ENCODE measurements around the gene VWA3B.

VWA3B gene

GRCh38 chr2:98295275-98295674 lies 208.3 kb downstream of the VWA3B start:
- no peak for ATAC-seq
- TF ChIP-seq ZNF70 (CRISPR knock-in tag; IDR thresholded peaks at IDR 0.05) (no peak), ZFP3 (CRISPR knock-in tag; IDR thresholded peaks at IDR 0.05) (no peak), TOX (CRISPR knock-in tag; IDR thresholded peaks at IDR 0.05; ENCODE audit: borderline replicate concordance) (no peak), CSDC2 (CRISPR knock-in tag; IDR thresholded peaks at IDR 0.05) (no peak), SNAI2 (CRISPR knock-in tag; IDR thresholded peaks at IDR 0.05) (no peak), BACH2 (CRISPR knock-in tag; IDR thresholded peaks at IDR 0.05; ENCODE audit: borderline replicate concordance) (no peak), ZNF8 (CRISPR knock-in tag; IDR thresholded peaks at IDR 0.05) (no peak), TCF4 (CRISPR knock-in tag; IDR thresholded peaks at IDR 0.05; ENCODE audit: borderline replicate concordance) (no peak), CREB5 (CRISPR knock-in tag; IDR thresholded peaks at IDR 0.05; ENCODE audit: low read depth) (no peak), ARNTL (CRISPR knock-in tag; IDR thresholded peaks at IDR 0.05; ENCODE audit: borderline replicate concordance, low read depth) (no peak), GLIS3 (CRISPR knock-in tag; IDR thresholded peaks at IDR 0.05) (no peak), ESRRG (CRISPR knock-in tag; IDR thresholded peaks at IDR 0.05) (no peak), POU6F1 (CRISPR knock-in tag; IDR thresholded peaks at IDR 0.05; ENCODE audit: borderline replicate concordance, low read depth) (no peak), PATZ1 (CRISPR knock-in tag; IDR thresholded peaks at IDR 0.05; ENCODE audit: borderline replicate concordance) (no peak), ZNF565 (CRISPR knock-in tag; conservative IDR thresholded peaks at IDR 0.05; ENCODE audit: low read depth) (no peak), ZC3H10 (CRISPR knock-in tag; IDR thresholded peaks at IDR 0.05) (no peak)

- TF ChIP-seq TOX (CRISPR knock-in tag; IDR thresholded peaks at IDR 0.05; ENCODE audit: borderline replicate concordance) = no peak
- no peak for TF ChIP-seq ZFP3 (CRISPR knock-in tag; IDR thresholded peaks at IDR 0.05)
- TF ChIP-seq ESRRG (CRISPR knock-in tag; IDR thresholded peaks at IDR 0.05) = no peak
- no peak for TF ChIP-seq ZFP30 (CRISPR knock-in tag; IDR thresholded peaks at IDR 0.05)
- peak; percentile 71; the same call in 2 of the 3 replicates for ATAC-seq
Observed at GRCh38 chr2:98295721-98296414, 208.9 kb downstream of the VWA3B start.

- no peak for TF ChIP-seq TSHZ2 (CRISPR knock-in tag; IDR thresholded peaks at IDR 0.05)
- TF ChIP-seq ZC3H10 (CRISPR knock-in tag; IDR thresholded peaks at IDR 0.05) = no peak
- no peak for TF ChIP-seq TOX (CRISPR knock-in tag; IDR thresholded peaks at IDR 0.05; ENCODE audit: borderline replicate concordance)
- no peak for TF ChIP-seq SNAI2 (CRISPR knock-in tag; IDR thresholded peaks at IDR 0.05)
- no peak for TF ChIP-seq CSRNP3 (CRISPR knock-in tag; IDR thresholded peaks at IDR 0.05)
- TF ChIP-seq ARNTL (CRISPR knock-in tag; IDR thresholded peaks at IDR 0.05; ENCODE audit: borderline replicate concordance, low read depth) = no peak
- no peak for TF ChIP-seq ESRRG (CRISPR knock-in tag; IDR thresholded peaks at IDR 0.05)
- no peak for TF ChIP-seq CSDC2 (CRISPR knock-in tag; IDR thresholded peaks at IDR 0.05)
- TF ChIP-seq RARB (CRISPR knock-in tag; IDR thresholded peaks at IDR 0.05) = no peak
- no peak for TF ChIP-seq POU6F1 (CRISPR knock-in tag; IDR thresholded peaks at IDR 0.05; ENCODE audit: borderline replicate concordance, low read depth)
- no peak for TF ChIP-seq ZNF565 (CRISPR knock-in tag; conservative IDR thresholded peaks at IDR 0.05; ENCODE audit: low read depth)
- no peak for TF ChIP-seq PPARA (CRISPR knock-in tag; IDR thresholded peaks at IDR 0.05; ENCODE audit: borderline replicate concordance)
- no peak for TF ChIP-seq ISL1 (CRISPR knock-in tag; IDR thresholded peaks at IDR 0.05)
- no peak for TF ChIP-seq GLIS3 (CRISPR knock-in tag; IDR thresholded peaks at IDR 0.05)
- no peak for TF ChIP-seq BACH2 (CRISPR knock-in tag; IDR thresholded peaks at IDR 0.05; ENCODE audit: borderline replicate concordance)
- TF ChIP-seq ZNF8 (CRISPR knock-in tag; IDR thresholded peaks at IDR 0.05) = no peak
- no peak for TF ChIP-seq ZNF70 (CRISPR knock-in tag; IDR thresholded peaks at IDR 0.05)
- TF ChIP-seq CREB5 (CRISPR knock-in tag; IDR thresholded peaks at IDR 0.05; ENCODE audit: low read depth) = no peak
- no peak for TF ChIP-seq ZFP3 (CRISPR knock-in tag; IDR thresholded peaks at IDR 0.05)
- TF ChIP-seq TCF4 (CRISPR knock-in tag; IDR thresholded peaks at IDR 0.05; ENCODE audit: borderline replicate concordance) = no peak
- no peak for ATAC-seq
Observed at GRCh38 chr2:98296440-98296839, 209.5 kb downstream of the VWA3B start.

Data from SK-N-SH treated with all-trans-retinoic acid at 6 μM for 48 hours (cell line).